IMR-90 (cell line): ENCODE results near the gene APOBEC3B. TPM values are rescaled to one million over a fixed set of nuclear protein-coding genes. Genes with fewer than 3 reads are reported as not detected.

ENCODE experiments used
- ATAC-seq: fragments of 200-7000 bp; cut with Tn5 transposase; 2 replicates; pipeline ENCODE4 v1.9.1; 2020; ENCODE audit warnings: low read depth, mild to moderate bottlenecking, moderate library complexity
- Bru-seq: library from RNA; stranded (reverse); fragments of 400-500 nt; gene quantifications from one replicate; lab custom pipeline; 2021; lab: Mats Ljungman, UMichigan
- BruChase-seq, 2 experiments: library from RNA; stranded (reverse); fragments of 400-500 nt; gene quantifications; one replicate each; lab custom pipeline; 2021; lab: Mats Ljungman, UMichigan
- BruUV-seq: library from RNA; stranded (reverse); fragments of 400-500 nt; replicated peaks from 2 replicates; lab custom pipeline; 2021; lab: Mats Ljungman, UMichigan
- CTCF ChIA-PET: fragments of 300-600 bp; formaldehyde crosslinking; extraction: SDS; loops from one replicate; lab custom pipeline; 2021; ENCODE audit warnings: antibody characterized with exemption; lab: Yijun Ruan, JAX
- POLR2A ChIA-PET: fragments of 300-600 bp; sonication (Branson Sonifier 250); formaldehyde crosslinking; loops from one replicate; lab custom pipeline; 2022; ENCODE audit warnings: antibody characterized with exemption; ENCODE audit not compliant: unreplicated experiment; lab: Charles Lee
- DNase-seq: peaks from one replicate; pipeline ENCODE4 v3.0.0; 2013
- H2AFZ ChIP-seq: replicated peaks from 2 replicates; pipeline ENCODE3; 2013; ENCODE audit warnings: low read length, mild to moderate bottlenecking; ENCODE audit not compliant: poor library complexity
- H2AK5ac ChIP-seq: 2 replicates; pipeline ENCODE4 v1.6.1; 2013; ENCODE audit warnings: low read depth, low read length, inconsistent platforms
- H2AK9ac ChIP-seq: replicated peaks from 2 replicates; pipeline ENCODE3; 2013; ENCODE audit warnings: mild to moderate bottlenecking, low read depth, low read length, moderate library complexity; ENCODE audit not compliant: poor library complexity
- H2BK120ac ChIP-seq: 2 replicates; pipeline ENCODE4 v1.6.1; 2013; ENCODE audit warnings: low read depth, low read length, inconsistent platforms
- H2BK15ac ChIP-seq: 3 replicates; pipeline ENCODE4 v1.6.1; 2013; ENCODE audit warnings: low read depth, low read length, inconsistent platforms
- H2BK20ac ChIP-seq: 2 replicates; pipeline ENCODE4 v1.6.1; 2013; ENCODE audit warnings: low read depth, mild to moderate bottlenecking, inconsistent platforms, low read length, moderate library complexity
- H2BK5ac ChIP-seq: 2 replicates; pipeline ENCODE4 v1.6.1; 2013; ENCODE audit warnings: mild to moderate bottlenecking, low read depth, low read length, inconsistent platforms; ENCODE audit not compliant: poor library complexity, severe bottlenecking
- H3K14ac ChIP-seq: replicated peaks from 2 replicates; pipeline ENCODE4 v1.6.1; 2013; ENCODE audit warnings: low read depth, low read length, inconsistent platforms
- H3K18ac ChIP-seq: 2 replicates; pipeline ENCODE4 v1.6.1; 2013; ENCODE audit warnings: low read depth, low read length, control low read depth
- H3K23ac ChIP-seq: 2 replicates; pipeline ENCODE4 v1.6.1; 2013; ENCODE audit warnings: low read depth, low read length, inconsistent platforms
- H3K27ac ChIP-seq: 2 replicates; pipeline ENCODE4 v1.5.1; 2013; ENCODE audit warnings: mild to moderate bottlenecking, control low read depth, low read length; ENCODE audit not compliant: insufficient read depth
- H3K27me3 ChIP-seq: 2 replicates; pipeline ENCODE4 v1.6.1; 2013; ENCODE audit warnings: low read length; ENCODE audit not compliant: control insufficient read depth, insufficient read depth
- H3K36me3 ChIP-seq: 2 replicates; pipeline ENCODE4 v1.6.1; 2013; ENCODE audit warnings: low read length, mixed read lengths; ENCODE audit not compliant: control insufficient read depth, insufficient read depth
- H3K4ac ChIP-seq: 2 replicates; pipeline ENCODE4 v1.6.1; 2013; ENCODE audit warnings: low read depth, low read length, inconsistent platforms
- H3K4me1 ChIP-seq: 2 replicates; pipeline ENCODE4 v1.6.1; 2013; ENCODE audit warnings: low read length, mixed read lengths; ENCODE audit not compliant: control insufficient read depth, insufficient read depth
- H3K4me2 ChIP-seq: 2 replicates; pipeline ENCODE4 v1.6.1; 2013; ENCODE audit warnings: low read depth, mild to moderate bottlenecking, control low read depth, low read length, moderate library complexity
- H3K4me3 ChIP-seq: 2 replicates; pipeline ENCODE4 v1.5.1; 2013; ENCODE audit warnings: low read depth, mild to moderate bottlenecking, control low read depth, low read length, moderate library complexity; ENCODE audit not compliant: insufficient read depth
- H3K56ac ChIP-seq: 2 replicates; pipeline ENCODE4 v1.6.1; 2013; ENCODE audit warnings: low read length, inconsistent platforms; ENCODE audit not compliant: insufficient read depth; ENCODE audit errors: extremely low read depth
- H3K79me1 ChIP-seq, 2 experiments: 2 replicates each; pipeline ENCODE4 v1.6.1; 2013; ENCODE audit warnings: low read length in 2 of 2, inconsistent platforms in 1 of 2, low read depth in 1 of 2
- H3K9ac ChIP-seq: 2 replicates; pipeline ENCODE4 v1.6.1; 2013; ENCODE audit warnings: low read depth, low read length, control low read depth
- H3K9me1 ChIP-seq: 2 replicates; pipeline ENCODE4 v1.6.1; 2013; ENCODE audit warnings: low read length, inconsistent platforms; ENCODE audit not compliant: insufficient read depth
- H3K9me3 ChIP-seq: 2 replicates; pipeline ENCODE4 v1.6.1; 2013; ENCODE audit warnings: low read length; ENCODE audit not compliant: control insufficient read depth, insufficient read depth
- H4K20me1 ChIP-seq: 2 replicates; pipeline ENCODE4 v1.6.1; 2013; ENCODE audit warnings: low read length, inconsistent platforms; ENCODE audit not compliant: insufficient read depth
- H4K5ac ChIP-seq: 2 replicates; pipeline ENCODE4 v1.6.1; 2013; ENCODE audit warnings: mild to moderate bottlenecking, low read depth, low read length, control low read depth
- H4K8ac ChIP-seq, 2 experiments: 2 replicates each; pipeline ENCODE4 v1.6.1; 2013; ENCODE audit warnings: low read depth in 2 of 2, low read length in 2 of 2, control low read depth in 1 of 2, inconsistent platforms in 1 of 2
- H4K91ac ChIP-seq: 2 replicates; pipeline ENCODE4 v1.6.1; 2013; ENCODE audit warnings: low read depth, low read length, inconsistent platforms; ENCODE audit not compliant: insufficient read depth
- BHLHE40 ChIP-seq: fragments of 150-350 bp; IDR thresholded peaks from 2 replicates; pipeline ENCODE4 v1.6.1; 2016; ENCODE audit warnings: mild to moderate bottlenecking, low read depth, low read length
- MAFK ChIP-seq: IDR thresholded peaks from 2 replicates; pipeline ENCODE4 v1.6.1; 2012; ENCODE audit warnings: low read depth, low read length, improper control_type of control experiment
- MAZ ChIP-seq: IDR thresholded peaks from 2 replicates; pipeline ENCODE4 v1.6.1; 2012; ENCODE audit warnings: low read depth, mild to moderate bottlenecking, low read length, improper control_type of control experiment, moderate library complexity, borderline replicate concordance
- MXI1 ChIP-seq: IDR thresholded peaks from 2 replicates; pipeline ENCODE4 v1.6.1; 2012; ENCODE audit warnings: low read depth, mild to moderate bottlenecking, low read length, moderate library complexity, borderline replicate concordance
- POLR2A ChIP-seq: IDR thresholded peaks from 2 replicates; pipeline ENCODE4 v1.6.1; 2012; ENCODE audit warnings: mild to moderate bottlenecking, low read depth, low read length
- RAD21 ChIP-seq: IDR thresholded peaks from 2 replicates; pipeline ENCODE4 v1.6.1; 2012; ENCODE audit warnings: low read length, improper control_type of control experiment
- RCOR1 ChIP-seq: IDR thresholded peaks from 2 replicates; pipeline ENCODE4 v1.6.1; 2012; ENCODE audit warnings: mild to moderate bottlenecking, low read length, improper control_type of control experiment; ENCODE audit not compliant: insufficient replicate concordance
- SMC3 ChIP-seq: fragments of 150-350 bp; IDR thresholded peaks from 2 replicates; pipeline ENCODE4 v1.6.1; 2016; ENCODE audit warnings: low read depth, mild to moderate bottlenecking, antibody characterized with exemption, low read length, moderate library complexity
- WGBS, 2 experiments: methylation state at CpG; one replicate each; pipeline versions ENCODE4 v1.1.5 to v1.1.7; 2013; ENCODE audit warnings: missing lambda C conversion rate in 2 of 2; ENCODE audit not compliant: insufficient read length in 1 of 2; ENCODE audit errors: extremely low coverage in 2 of 2; 5-methylcytosine and 5-hydroxymethylcytosine counted together
- dilution Hi-C: fragments of 300-500 bp; cut with HindIII; formaldehyde crosslinking; loops from one replicate; pipeline ENCODE4 v1.14.3; 2018; ENCODE audit warnings: low sequenced_read_pairs; ENCODE audit not compliant: unreplicated experiment
- in situ Hi-C: fragments of 300-500 bp; cut with MboI; formaldehyde crosslinking; loops from 3 replicates; pipeline ENCODE4 v1.14.3; 2019; ENCODE audit warnings: low sequenced_read_pairs, inconsistent platforms, mixed read lengths
- intact Hi-C: fragments of 100-400 bp; cut with micrococcal nuclease; formaldehyde crosslinking; loops from 2 replicates; pipeline ENCODE4 v1.10.0; 2022
- long read RNA-seq: library from polyadenylated mRNA; unstranded; transcript quantifications from one replicate; pipeline ENCODE4 v2.0.0, GENCODE V29; 2021; ENCODE audit not compliant: unreplicated experiment
- polyA plus RNA-seq, 3 experiments: library from polyadenylated mRNA; depleted of rRNA; stranded (reverse); fragments of >200 nt; gene quantifications; 2 replicates each; pipeline ENCODE4 v1.2.3, GENCODE V29; 2012; ENCODE audit warnings: low replicate concordance in 1 of 3
- total RNA-seq: library from RNA; depleted of rRNA; stranded (reverse); fragments of >200 nt; gene quantifications from 2 replicates; pipeline ENCODE4 v1.2.3, GENCODE V29; 2012; rRNA removed
- TF ChIP-seq, protein P1 (sequence below): conservative IDR thresholded peaks from 2 replicates; pipeline ENCODE4 v1.5.1; 2012; ENCODE audit warnings: mild to moderate bottlenecking, low read depth, low read length, improper control_type of control experiment
- TF ChIP-seq, protein P2 (sequence below): fragments of 150-350 bp; IDR thresholded peaks from 2 replicates; pipeline ENCODE4 v1.6.1; 2016; ENCODE audit warnings: low read depth, mild to moderate bottlenecking, low read length, moderate library complexity, borderline replicate concordance

The APOBEC3B gene
- total RNA-seq (17.2 and 17.6 TPM in 2 replicates), polyA plus RNA-seq (2012; rRNA removed) (34.2 and 35.1 TPM in 2 replicates), Bru-seq, nascent RNA (percentile 45 among the genes with signal in this experiment), BruChase-seq, experiment 1, labeled RNA remaining after a 6-hour chase (percentile 57 among the genes with signal in this experiment), BruChase-seq, experiment 2, labeled RNA remaining after a 2-hour chase (percentile 42 among the genes with signal in this experiment)
- 19.0 and 30.1 TPM in 2 replicates for polyA plus RNA-seq (2012; cell fraction: cytosol; rRNA removed)
- 11.0 and 11.8 TPM in 2 replicates for polyA plus RNA-seq (2012; cell fraction: nucleus; rRNA removed; ENCODE audit: low replicate concordance)
- long read RNA-seq, partial matches to known transcripts, result 2 of 5 reads
- long read RNA-seq, other reads (novel, unspliced or antisense), result 0 of 5 reads

GRCh38 chr22:38981992-38982927 is at the start of gene APOBEC3B:
APOBEC3B (plus strand) TSS chr22:38982347; CDS start chr22:38982454, 107 bp downstream.
- dilution Hi-C loops (no loop called here), in situ Hi-C loops (no loop called here), intact Hi-C loops (loop anchor here (5.0 kb wide), 1 partner anchor 110 kb away; the partner anchor contains the start of gene CBX6)
- Histone ChIP-seq H3K14ac (peak within 1 kb of the TSS; percentile 88), H2AK9ac (peak within 1 kb of the TSS; percentile 7), H4K5ac (no peak within 1 kb of the TSS; the same call in none of the 2 replicates), H2BK120ac (peak within 1 kb of the TSS; percentile 71; the same call in 1 of the 2 replicates), H2BK5ac (peak within 1 kb of the TSS; percentile 53), H2AK5ac (peak within 1 kb of the TSS; percentile 51; the same call in 1 of the 2 replicates), H2AFZ (peak within 1 kb of the TSS; percentile 82), H3K56ac (0 out of 2 replicates have a peak within 1 kb of the TSS, but pooled peaks have one; percentile 8), H3K9me3 (no peaks in the 10 kb centered on the region; the same call in 1 of the 2 replicates), H3K27ac (peak within 1 kb of the TSS; percentile 43; the same call in 1 of the 2 replicates), H3K79me1 (peaks cover 4 to 10% of the 10 kb centered on the region in 2 experiments; a peak in 2 of 4 replicates), H3K36me3 (no peaks in the 10 kb centered on the region; the same call in 1 of the 2 replicates), H3K27me3 (no peaks in the 10 kb centered on the region), H3K4me3 (peak within 1 kb of the TSS; percentile 22), H3K4me1 (peaks cover 8% of the 10 kb centered on the region), H3K4ac (peak within 1 kb of the TSS; percentile 70), H4K20me1 (no peaks in the 10 kb centered on the region), H4K8ac (peak within 1 kb of the TSS; percentile 52 to 70; a peak in 3 of 4 replicates), H3K9me1 (no peaks in the 10 kb centered on the region), H2BK20ac (peak within 1 kb of the TSS; percentile 54; the same call in 1 of the 2 replicates), H3K9ac (peak within 1 kb of the TSS; percentile 16; the same call in 1 of the 2 replicates), H3K18ac (no peak within 1 kb of the TSS), H4K91ac (peak within 1 kb of the TSS; percentile 71), H3K23ac (peak within 1 kb of the TSS; percentile 7; the same call in 1 of the 2 replicates), H3K4me2 (peak within 1 kb of the TSS; percentile 70), H2BK15ac (no peak within 1 kb of the TSS)
- WGBS, 2 experiments, result 15% methylated on average over 6 of the region's 16 CpGs; no CpG with 5 or more reads in 1 of the 2 experiments
- CTCF ChIA-PET, result interaction anchor here (0.8 to 1.0 kb wide), 2 partner anchors 9 to 21 kb away, joined by 4 to 6 read pairs; no protein-coding TSS in a partner anchor
- POLR2A ChIA-PET, result interaction anchor here (0.6 kb wide), 1 partner anchor 157 kb away, joined by 3 read pairs; no protein-coding TSS in a partner anchor
- BruUV-seq, result no TSS peak
- DNase-seq (peak; percentile 95), ATAC-seq (peak; percentile 100)
- TF ChIP-seq MAFK, result no peak
- TF ChIP-seq, protein P1, sequence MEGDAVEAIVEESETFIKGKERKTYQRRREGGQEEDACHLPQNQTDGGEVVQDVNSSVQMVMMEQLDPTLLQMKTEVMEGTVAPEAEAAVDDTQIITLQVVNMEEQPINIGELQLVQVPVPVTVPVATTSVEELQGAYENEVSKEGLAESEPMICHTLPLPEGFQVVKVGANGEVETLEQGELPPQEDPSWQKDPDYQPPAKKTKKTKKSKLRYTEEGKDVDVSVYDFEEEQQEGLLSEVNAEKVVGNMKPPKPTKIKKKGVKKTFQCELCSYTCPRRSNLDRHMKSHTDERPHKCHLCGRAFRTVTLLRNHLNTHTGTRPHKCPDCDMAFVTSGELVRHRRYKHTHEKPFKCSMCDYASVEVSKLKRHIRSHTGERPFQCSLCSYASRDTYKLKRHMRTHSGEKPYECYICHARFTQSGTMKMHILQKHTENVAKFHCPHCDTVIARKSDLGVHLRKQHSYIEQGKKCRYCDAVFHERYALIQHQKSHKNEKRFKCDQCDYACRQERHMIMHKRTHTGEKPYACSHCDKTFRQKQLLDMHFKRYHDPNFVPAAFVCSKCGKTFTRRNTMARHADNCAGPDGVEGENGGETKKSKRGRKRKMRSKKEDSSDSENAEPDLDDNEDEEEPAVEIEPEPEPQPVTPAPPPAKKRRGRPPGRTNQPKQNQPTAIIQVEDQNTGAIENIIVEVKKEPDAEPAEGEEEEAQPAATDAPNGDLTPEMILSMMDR, result no peak
- no peak for TF ChIP-seq RAD21
- no peak for TF ChIP-seq SMC3
- peak; percentile 78; the same call in 1 of the 2 replicates for TF ChIP-seq MAZ
- TF ChIP-seq, protein P2, sequence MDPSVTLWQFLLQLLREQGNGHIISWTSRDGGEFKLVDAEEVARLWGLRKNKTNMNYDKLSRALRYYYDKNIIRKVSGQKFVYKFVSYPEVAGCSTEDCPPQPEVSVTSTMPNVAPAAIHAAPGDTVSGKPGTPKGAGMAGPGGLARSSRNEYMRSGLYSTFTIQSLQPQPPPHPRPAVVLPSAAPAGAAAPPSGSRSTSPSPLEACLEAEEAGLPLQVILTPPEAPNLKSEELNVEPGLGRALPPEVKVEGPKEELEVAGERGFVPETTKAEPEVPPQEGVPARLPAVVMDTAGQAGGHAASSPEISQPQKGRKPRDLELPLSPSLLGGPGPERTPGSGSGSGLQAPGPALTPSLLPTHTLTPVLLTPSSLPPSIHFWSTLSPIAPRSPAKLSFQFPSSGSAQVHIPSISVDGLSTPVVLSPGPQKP, result no peak
- TF ChIP-seq BHLHE40, result no peak
- peak; percentile 74 for TF ChIP-seq MXI1
- TF ChIP-seq RCOR1, result no peak
- TF ChIP-seq POLR2A, result peak; percentile 31; the same call in 1 of the 2 replicates
